ENCODE measurements around the gene UPB1. TPM values are rescaled to one million over a fixed set of nuclear protein-coding genes. Genes with fewer than 3 reads are reported as not detected.
A peak's percentile ranks its signal among the peaks of the same experiment; 100 is the strongest.
"Not testable (repeated sequence)": the region's sequence is repeated elsewhere in the genome, so short reads cannot be mapped to it uniquely, and the experiment has no call there.

UPB1 gene
- total RNA-seq, 3 donors from 2014 or later (not counting 1 experiment from before 2014, with no cell fraction given) = 0.33 to 1.6 (median 0.50) TPM

- DNase-seq = no peak
- Mint-ChIP-seq H3K36me3 (peaks cover 12% of the 10 kb centered on the region), H3K27ac (peak overlapping the region in 1 of 2 donors; percentile 74), H3K4me3 (no peak overlapping the region), H3K4me1 (peaks cover 30 to 45% of the 10 kb centered on the region in 2 donors), H3K27me3 (ENCODE audit: low read depth in 2 of 2) (no peaks in the 10 kb centered on the region), H3K9me3 (no peaks in the 10 kb centered on the region)
- no peak for ATAC-seq
- Histone ChIP-seq H3K9me3 (ENCODE audit: control insufficient read depth, insufficient read depth, low read length) (no peaks in the 10 kb centered on the region), H3K27ac (ENCODE audit: low read length) (no peak overlapping the region), H3K4me3 (ENCODE audit: low read length) (no peak overlapping the region), H3K27me3 (ENCODE audit: control insufficient read depth, insufficient read depth, low read length) (no peaks in the 10 kb centered on the region), H3K36me3 (ENCODE audit: control insufficient read depth, insufficient read depth, low read length) (peaks cover 25% of the 10 kb centered on the region), H3K4me1 (ENCODE audit: control insufficient read depth, insufficient read depth, low read length) (peaks cover 27% of the 10 kb centered on the region)
- 87% methylated on average over 8 of the region's 8 CpGs for WGBS (ENCODE audit: insufficient coverage)
- intact Hi-C loops (cut with micrococcal nuclease) = no loop called here
- TF ChIP-seq CTCF (IDR thresholded peaks at IDR 0.05) = no peak
Observed at GRCh38 chr22:24550028-24550901, 55.1 kb downstream of the UPB1 start.

- DNase-seq = no peak
- Mint-ChIP-seq H3K27me3 (ENCODE audit: low read depth in 2 of 2) (no peaks in the 10 kb centered on the region), H3K36me3 (peaks cover 12% of the 10 kb centered on the region), H3K9me3 (no peaks in the 10 kb centered on the region), H3K4me1 (peaks cover 37 to 52% of the 10 kb centered on the region in 2 donors), H3K27ac (peak overlapping the region in 1 of 2 donors; percentile 74), H3K4me3 (no peak overlapping the region)
- ATAC-seq = no peak
- Histone ChIP-seq H3K4me3 (ENCODE audit: low read length) (no peak overlapping the region), H3K9me3 (ENCODE audit: control insufficient read depth, insufficient read depth, low read length) (no peaks in the 10 kb centered on the region), H3K27me3 (ENCODE audit: control insufficient read depth, insufficient read depth, low read length) (no peaks in the 10 kb centered on the region), H3K27ac (ENCODE audit: low read length) (no peak overlapping the region), H3K4me1 (ENCODE audit: control insufficient read depth, insufficient read depth, low read length) (peaks cover 27% of the 10 kb centered on the region), H3K36me3 (ENCODE audit: control insufficient read depth, insufficient read depth, low read length) (peaks cover 25% of the 10 kb centered on the region)
- intact Hi-C loops (cut with micrococcal nuclease) = no loop called here
- WGBS (ENCODE audit: insufficient coverage) = 77% methylated on average over 6 of the region's 6 CpGs
- TF ChIP-seq CTCF (IDR thresholded peaks at IDR 0.05) = no peak
Observed at GRCh38 chr22:24550902-24551435, 55.8 kb downstream of the UPB1 start.

GRCh38 chr22:24552503-24553286, 57.6 kb downstream of the UPB1 start:
- DNase-seq; H3K27me3 Mint-ChIP-seq (ENCODE audit: low read depth in 2 of 2); ATAC-seq; H3K9me3 ChIP-seq (ENCODE audit: control insufficient read depth, insufficient read depth, low read length); H3K4me3 ChIP-seq (ENCODE audit: low read length); H3K9me3 Mint-ChIP-seq; H3K4me3 Mint-ChIP-seq; H3K36me3 Mint-ChIP-seq; intact Hi-C loops (cut with micrococcal nuclease); H3K27me3 ChIP-seq (ENCODE audit: control insufficient read depth, insufficient read depth, low read length): not testable (repeated sequence)
- WGBS (ENCODE audit: insufficient coverage) = 88% methylated on average over 10 of the region's 10 CpGs
- Mint-ChIP-seq H3K27ac (peak overlapping the region; percentile 99), H3K4me1 (peaks cover 53 to 68% of the 10 kb centered on the region in 2 donors)
- peak overlapping the region; percentile 14 for H3K27ac ChIP-seq (ENCODE audit: low read length)
- peaks cover 11% of the 10 kb centered on the region for H3K36me3 ChIP-seq (ENCODE audit: control insufficient read depth, insufficient read depth, low read length)
- peaks cover 38% of the 10 kb centered on the region for H3K4me1 ChIP-seq (ENCODE audit: control insufficient read depth, insufficient read depth, low read length)
